T-cell (primary cell): Measurements from ENCODE around the gene KRT6B. TPM values are rescaled to one million over a fixed set of nuclear protein-coding genes. Genes with fewer than 3 reads are reported as not detected.

Experiments
- ATAC-seq, 4 experiments: fragments of 200-7000 bp in 3 of 4; fragments of 150-1000 bp in 1 of 4; cut with Tn5 transposase; replicated peaks in 1 of 4; 1 replicate in 3 of 4; 2 replicates in 1 of 4; pipeline ENCODE4 v1.10.0; 2021; ENCODE audit warnings: moderate library complexity in 3 of 4, mild to moderate bottlenecking in 2 of 4, moderate number of reproducible peaks in 1 of 4
- CTCF ChIA-PET, 2 donors: fragments of 300-600 bp; sonication (Branson Sonifier 250); formaldehyde crosslinking; loops; one replicate each; lab custom pipeline; 2022; ENCODE audit warnings: antibody characterized with exemption in 2 of 2; lab: Charles Lee
- POLR2A ChIA-PET, 2 donors: fragments of 300-600 bp; sonication (Branson Sonifier 250); formaldehyde crosslinking; loops; one replicate each; lab custom pipeline; 2022; ENCODE audit warnings: antibody characterized with exemption in 2 of 2; lab: Charles Lee
- DNase-seq, 35 experiments: peaks; one replicate each; pipeline versions ENCODE4 v3.0.0 to v3.0.0-alpha.2; 2013 to 2023
- H3K27ac ChIP-seq: one replicate; pipeline ENCODE4 v1.5.1; 2013; ENCODE audit warnings: low read length
- H3K27me3 ChIP-seq, 2 experiments: replicated peaks in 1 of 2; 1 replicate in 1 of 2; 2 replicates in 1 of 2; pipeline versions ENCODE4 v1.6.1 to v1.7.0; 2013; ENCODE audit warnings: low read length in 1 of 2, mixed read lengths in 1 of 2; ENCODE audit not compliant: control insufficient read depth in 2 of 2, insufficient read depth in 2 of 2; ENCODE audit errors: extremely low read depth in 1 of 2
- H3K36me3 ChIP-seq, 2 donors: 1 replicate in 1 of 2; 2 replicates in 1 of 2; pipeline versions ENCODE4 v1.6.1 to v1.7.0; 2013; ENCODE audit warnings: low read length in 1 of 2; ENCODE audit not compliant: control insufficient read depth in 2 of 2, insufficient read depth in 1 of 2; ENCODE audit errors: extremely low read depth in 1 of 2
- H3K4me1 ChIP-seq, 2 experiments: 1 replicate in 1 of 2; 2 replicates in 1 of 2; pipeline versions ENCODE4 v1.6.1 to v1.7.0; 2013; ENCODE audit warnings: low read length in 2 of 2, mixed read lengths in 1 of 2; ENCODE audit not compliant: insufficient read depth in 2 of 2, control insufficient read depth in 1 of 2; ENCODE audit errors: extremely low read depth in 1 of 2
- H3K4me3 ChIP-seq, 2 donors: 1 replicate in 1 of 2; 2 replicates in 1 of 2; pipeline versions ENCODE4 v1.5.1 to v1.7.0; 2013; ENCODE audit warnings: mild to moderate bottlenecking in 2 of 2, low read length in 1 of 2, moderate library complexity in 1 of 2; ENCODE audit not compliant: control insufficient read depth in 1 of 2; ENCODE audit errors: extremely low read depth in 1 of 2
- H3K9me3 ChIP-seq: 2 replicates; pipeline ENCODE4 v1.7.0; 2013
- H3K27ac Mint-ChIP-seq, 2 donors: one replicate each; pipeline ENCODE4 v1.8.0; 2020 to 2021; ENCODE audit warnings: mild to moderate bottlenecking in 2 of 2, mixed read lengths in 2 of 2
- H3K27me3 Mint-ChIP-seq, 2 donors: one replicate each; pipeline ENCODE4 v1.8.0; 2021 to 2022; ENCODE audit warnings: mixed read lengths in 2 of 2
- H3K36me3 Mint-ChIP-seq: one replicate; pipeline ENCODE4 v1.8.0; 2021; ENCODE audit warnings: mixed read lengths
- H3K4me1 Mint-ChIP-seq, 3 donors: one replicate each; pipeline ENCODE4 v1.8.0; 2020 to 2022; ENCODE audit warnings: mixed read lengths in 3 of 3, mild to moderate bottlenecking in 1 of 3
- H3K4me3 Mint-ChIP-seq, 3 donors: one replicate each; pipeline ENCODE4 v1.8.0; 2020 to 2022; ENCODE audit warnings: mild to moderate bottlenecking in 3 of 3, mixed read lengths in 3 of 3, moderate library complexity in 3 of 3
- H3K9me3 Mint-ChIP-seq, 3 donors: one replicate each; pipeline ENCODE4 v1.8.0; 2020 to 2022; ENCODE audit warnings: mixed read lengths in 3 of 3
- WGBS: methylation state at CpG from one replicate; pipeline ENCODE4 v1.1.5; 2013; ENCODE audit warnings: missing lambda C conversion rate; ENCODE audit not compliant: insufficient coverage; 5-methylcytosine and 5-hydroxymethylcytosine counted together
- total RNA-seq, 35 experiments: library from RNA in 6 of 35; stranded (reverse) in 6 of 35; fragments of 120-200 nt in 1 of 35; gene quantifications; one replicate each; pipeline versions ENCODE4 v1.2.1 to v1.2.4 and lab custom pipeline; 2013 to 2026

Gene KRT6B
- total RNA-seq, 5 donors from 2014 or later (not counting 1 experiment from before 2014, with no cell fraction given): not detected

DNA sequence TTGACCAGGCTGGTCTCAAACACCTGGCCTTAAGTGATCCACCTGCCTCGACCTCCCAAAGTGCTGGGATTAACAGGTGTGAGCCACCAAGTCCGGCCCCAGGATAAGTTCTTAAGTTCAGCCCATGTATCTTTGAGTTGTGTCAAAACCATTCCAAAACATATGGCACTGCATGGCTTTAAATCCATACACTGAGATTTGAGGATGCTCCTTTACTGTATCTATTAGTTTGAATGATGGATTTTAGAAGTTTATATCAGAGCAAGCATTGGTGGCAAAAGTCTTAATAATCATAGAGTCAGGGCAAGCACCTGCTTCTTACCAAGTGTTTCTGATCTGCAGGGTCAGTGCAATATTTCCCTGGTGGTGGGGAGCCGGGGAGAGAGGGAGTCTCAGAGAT, 6.1 kb downstream of the KRT6B start:
- H3K9me3 ChIP-seq: no peaks in the 10 kb centered on the region
- no peak overlapping the region for H3K4me3 Mint-ChIP-seq
- H3K9me3 Mint-ChIP-seq: no peaks in the 10 kb centered on the region
- no peak for ATAC-seq
- no peak overlapping the region for H3K4me3 ChIP-seq
- H3K27me3 Mint-ChIP-seq: peaks cover 32 to 34% of the 10 kb centered on the region in 2 donors
- no peak overlapping the region for H3K27ac ChIP-seq
- no peak for DNase-seq
- H3K4me1 ChIP-seq: no peaks in the 10 kb centered on the region
- ChIA-PET CTCF (no interaction called here), POLR2A (no interaction called here)
- peaks cover 9 to 17% of the 10 kb centered on the region in 2 experiments for H3K27me3 ChIP-seq
- peaks cover 0 to 2% (median 0%) of the 10 kb centered on the region in 3 donors for H3K4me1 Mint-ChIP-seq
- no peak overlapping the region for H3K27ac Mint-ChIP-seq
- H3K36me3 ChIP-seq: no peaks in the 10 kb centered on the region
- 27% methylated on average over 2 of the region's 3 CpGs for WGBS
- H3K36me3 Mint-ChIP-seq: no peaks in the 10 kb centered on the region

- CTCF ChIA-PET: no interaction called here
- H3K4me3 Mint-ChIP-seq: no peak overlapping the region
- H3K36me3 Mint-ChIP-seq: no peaks in the 10 kb centered on the region
- peaks cover 37% of the 10 kb centered on the region in 2 donors for H3K27me3 Mint-ChIP-seq
- 84% methylated on average over 2 of the region's 10 CpGs for WGBS
- ATAC-seq: no peak
- Histone ChIP-seq H3K4me3 (no peak overlapping the region), H3K9me3 (no peaks in the 10 kb centered on the region), H3K27me3 (peaks cover 9 to 27% of the 10 kb centered on the region in 2 experiments), H3K27ac (no peak overlapping the region), H3K4me1 (no peaks in the 10 kb centered on the region), H3K36me3 (no peaks in the 10 kb centered on the region)
- no peak overlapping the region for H3K27ac Mint-ChIP-seq
- no peaks in the 10 kb centered on the region for H3K9me3 Mint-ChIP-seq
- no peak for DNase-seq
- POLR2A ChIA-PET: no interaction called here
- peaks cover 0 to 2% (median 0%) of the 10 kb centered on the region in 3 donors for H3K4me1 Mint-ChIP-seq
Measured at GRCh38 chr12:52444647-52445595, 7.0 kb downstream of the KRT6B start.

- no peaks in the 10 kb centered on the region for H3K36me3 ChIP-seq
- DNase-seq (no peak), ATAC-seq (no peak)
- peaks cover 9 to 36% of the 10 kb centered on the region in 2 experiments for H3K27me3 ChIP-seq
- ChIA-PET POLR2A (no interaction called here), CTCF (no interaction called here)
- no peaks in the 10 kb centered on the region for H3K9me3 ChIP-seq
- Mint-ChIP-seq H3K27me3 (peaks cover 34 to 39% of the 10 kb centered on the region in 2 donors), H3K27ac (no peak overlapping the region), H3K36me3 (no peaks in the 10 kb centered on the region), H3K4me1 (peaks cover 0 to 2% (median 0%) of the 10 kb centered on the region in 3 donors), H3K4me3 (no peak overlapping the region), H3K9me3 (no peaks in the 10 kb centered on the region)
- WGBS: no CpG with 5 or more reads among the region's 3 CpGs
- H3K4me1 ChIP-seq: no peaks in the 10 kb centered on the region
- H3K27ac ChIP-seq: no peak overlapping the region
- no peak overlapping the region for H3K4me3 ChIP-seq
Measured at GRCh38 chr12:52443966-52444365, 8.0 kb downstream of the KRT6B start.

DNA sequence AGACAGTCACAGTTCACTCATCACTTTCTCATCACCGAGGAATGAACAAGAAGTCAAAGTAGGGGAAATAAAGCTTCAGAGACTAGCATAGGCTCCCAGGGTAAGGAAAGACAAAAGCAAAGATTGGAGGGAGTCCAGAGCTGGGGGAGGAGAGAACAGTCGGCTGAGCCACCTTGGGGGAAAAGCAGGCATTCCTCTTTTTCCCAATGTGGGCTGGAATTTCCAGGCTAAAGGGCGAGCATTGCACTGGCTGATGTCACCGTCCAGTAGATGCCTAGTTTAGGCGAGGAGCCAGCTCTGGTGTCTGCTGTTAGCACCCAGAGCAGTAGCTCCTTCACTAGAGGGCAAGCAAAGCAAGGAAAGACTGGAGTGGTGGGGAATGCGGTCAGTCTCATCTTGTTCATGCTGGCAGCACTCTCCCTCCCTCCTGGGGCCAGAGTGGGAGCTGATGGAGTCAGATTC, 9.3 kb downstream of the KRT6B start:
- Mint-ChIP-seq H3K4me3 (no peak overlapping the region), H3K27me3 (peaks cover 34 to 39% of the 10 kb centered on the region in 2 donors), H3K4me1 (peaks cover 0 to 2% (median 0%) of the 10 kb centered on the region in 3 donors), H3K27ac (no peak overlapping the region), H3K36me3 (no peaks in the 10 kb centered on the region), H3K9me3 (no peaks in the 10 kb centered on the region)
- Histone ChIP-seq H3K4me3 (no peak overlapping the region), H3K4me1 (no peaks in the 10 kb centered on the region), H3K27ac (no peak overlapping the region), H3K27me3 (peaks cover 9 to 40% of the 10 kb centered on the region in 2 experiments), H3K36me3 (no peaks in the 10 kb centered on the region), H3K9me3 (no peaks in the 10 kb centered on the region)
- no peak for DNase-seq
- ATAC-seq: no peak
- 17% methylated on average over 1 of the region's 6 CpGs for WGBS
- CTCF ChIA-PET: no interaction called here
- POLR2A ChIA-PET: no interaction called here

- Histone ChIP-seq H3K4me3 (no peak overlapping the region), H3K36me3 (no peaks in the 10 kb centered on the region), H3K27me3 (peaks cover 9 to 42% of the 10 kb centered on the region in 2 experiments), H3K27ac (no peak overlapping the region), H3K9me3 (no peaks in the 10 kb centered on the region), H3K4me1 (no peaks in the 10 kb centered on the region)
- 69% methylated on average over 4 of the region's 9 CpGs for WGBS
- Mint-ChIP-seq H3K27me3 (peaks cover 40 to 46% of the 10 kb centered on the region in 2 donors), H3K4me3 (no peak overlapping the region), H3K9me3 (no peaks in the 10 kb centered on the region), H3K4me1 (no peaks in the 10 kb centered on the region), H3K27ac (no peak overlapping the region), H3K36me3 (no peaks in the 10 kb centered on the region)
- no peak for ATAC-seq
- POLR2A ChIA-PET: no interaction called here
- DNase-seq: no peak
- CTCF ChIA-PET: no interaction called here
Measured at GRCh38 chr12:52441320-52441911, 10.5 kb downstream of the KRT6B start.

DNA sequence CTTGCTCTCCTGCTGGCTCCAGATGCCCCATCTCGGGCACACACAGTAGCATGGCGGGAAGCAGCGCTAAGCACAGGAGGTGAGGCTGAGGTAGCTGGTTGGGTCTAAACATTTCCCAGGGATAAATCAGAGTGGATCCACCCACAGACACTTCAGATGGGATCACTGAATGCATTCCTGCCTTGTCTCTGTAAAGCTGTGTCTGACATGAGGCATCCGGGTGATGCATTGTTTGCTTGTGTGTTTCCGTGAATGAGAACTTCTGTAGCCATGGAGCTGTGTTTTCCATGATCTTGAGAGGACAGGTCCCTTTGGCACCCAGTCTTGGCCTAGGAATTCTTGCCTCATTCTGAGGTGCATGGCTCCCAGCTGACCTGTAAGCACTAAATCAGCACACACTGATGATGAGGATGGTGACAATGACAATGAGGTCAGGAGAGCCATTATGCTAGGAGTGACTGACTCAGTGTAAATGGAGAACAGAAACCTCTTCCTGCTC, 11.1 kb downstream of the KRT6B start:
- Histone ChIP-seq H3K4me3 (no peak overlapping the region), H3K9me3 (no peaks in the 10 kb centered on the region), H3K27me3 (peaks cover 9 to 42% of the 10 kb centered on the region in 2 experiments), H3K36me3 (no peaks in the 10 kb centered on the region), H3K27ac (no peak overlapping the region), H3K4me1 (no peaks in the 10 kb centered on the region)
- Mint-ChIP-seq H3K27ac (no peak overlapping the region), H3K36me3 (no peaks in the 10 kb centered on the region), H3K9me3 (no peaks in the 10 kb centered on the region), H3K4me1 (no peaks in the 10 kb centered on the region), H3K4me3 (no peak overlapping the region), H3K27me3 (peaks cover 38 to 44% of the 10 kb centered on the region in 2 donors)
- CTCF ChIA-PET: no interaction called here
- 95% methylated on average over 2 of the region's 5 CpGs for WGBS
- ATAC-seq: no peak
- DNase-seq: no peak
- POLR2A ChIA-PET: no interaction called here
